ENCODE measurements around the gene NEDD4L.

Gene NEDD4L

DNA sequence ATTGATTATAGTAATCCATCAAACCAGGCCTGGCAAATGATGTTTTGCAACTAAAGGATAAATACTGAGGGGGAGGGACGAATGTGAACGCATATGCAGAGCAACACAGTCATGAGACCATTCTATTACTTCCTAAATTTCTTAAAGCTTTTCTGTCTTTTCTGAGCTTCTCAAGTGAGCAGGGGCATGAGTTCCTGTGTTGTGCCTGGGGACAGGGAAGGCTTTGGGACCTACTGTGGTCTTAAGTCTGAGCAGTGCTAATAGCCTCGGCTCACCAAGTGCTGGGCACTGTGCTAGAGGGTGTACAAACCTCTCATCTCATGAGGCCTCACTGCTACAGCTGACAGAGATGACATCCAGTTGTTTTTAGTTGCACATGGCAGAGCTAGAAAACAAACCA is 182.4 kb downstream of the NEDD4L start:
- CTCF ChIA-PET, result interaction anchor here (1.0 to 1.5 kb wide), 3 partner anchors 8 to 48 kb away, joined by 3 to 4 read pairs (median 3); no protein-coding TSS in a partner anchor

GRCh38 chr18:58227361-58227930 is 183.4 kb downstream of the NEDD4L start:
- H3K4me3 ChIP-seq (ENCODE audit: low read depth, low read length), result no peak overlapping the region
- TF ChIP-seq CTCF (IDR thresholded peaks at IDR 0.05; ENCODE audit: insufficient read depth, low read length, missing control alignments), result no peak
- CTCF ChIA-PET, result interaction anchor here (1.4 kb wide), 1 partner anchor 49 kb away, joined by 3 read pairs; no protein-coding TSS in a partner anchor
- POLR2A ChIA-PET, result no interaction called here
- DNase-seq (ENCODE audit: low read depth, low spot score), result no peak

More for the DNA sequence above, 182.4 kb downstream of the NEDD4L start:
- no peak overlapping the region for H3K4me3 ChIP-seq (ENCODE audit: low read depth, low read length)
- no peak for DNase-seq (ENCODE audit: low read depth, low spot score)
- no peak for TF ChIP-seq CTCF (IDR thresholded peaks at IDR 0.05; ENCODE audit: insufficient read depth, low read length, missing control alignments)
- POLR2A ChIA-PET, result no interaction called here

GRCh38 chr18:58228176-58228575 is 184.2 kb downstream of the NEDD4L start:
- no peak overlapping the region for H3K4me3 ChIP-seq (ENCODE audit: low read depth, low read length)
- no peak for DNase-seq (ENCODE audit: low read depth, low spot score)
- CTCF ChIA-PET, result interaction anchor here (1.4 to 1.7 kb wide), 2 partner anchors 12 to 14 kb away, joined by 4 to 6 read pairs; no protein-coding TSS in a partner anchor
- POLR2A ChIA-PET, result no interaction called here
- no peak for TF ChIP-seq CTCF (IDR thresholded peaks at IDR 0.05; ENCODE audit: insufficient read depth, low read length, missing control alignments)

- TF ChIP-seq CTCF (IDR thresholded peaks at IDR 0.05; ENCODE audit: insufficient read depth, low read length, missing control alignments), result no peak
- POLR2A ChIA-PET, result no interaction called here
- DNase-seq (ENCODE audit: low read depth, low spot score), result no peak
- no peak overlapping the region for H3K4me3 ChIP-seq (ENCODE audit: low read depth, low read length)
- CTCF ChIA-PET, result interaction anchor here (1.1 to 1.7 kb wide), 3 partner anchors 11 to 43 kb away, joined by 3 to 6 read pairs (median 4); no protein-coding TSS in a partner anchor
These were observed 184.7 kb downstream of the NEDD4L start for GRCh38 chr18:58228762-58229161.

- DNase-seq (ENCODE audit: low read depth, low spot score), result no peak
- ChIA-PET CTCF (interaction anchor here (1.1 to 1.7 kb wide), 3 partner anchors 11 to 44 kb away, joined by 3 to 6 read pairs (median 4); no protein-coding TSS in a partner anchor), POLR2A (no interaction called here)
- H3K4me3 ChIP-seq (ENCODE audit: low read depth, low read length), result no peak overlapping the region
- TF ChIP-seq CTCF (IDR thresholded peaks at IDR 0.05; ENCODE audit: insufficient read depth, low read length, missing control alignments), result no peak
These were observed 185.1 kb downstream of the NEDD4L start for GRCh38 chr18:58229162-58229561.

DNA sequence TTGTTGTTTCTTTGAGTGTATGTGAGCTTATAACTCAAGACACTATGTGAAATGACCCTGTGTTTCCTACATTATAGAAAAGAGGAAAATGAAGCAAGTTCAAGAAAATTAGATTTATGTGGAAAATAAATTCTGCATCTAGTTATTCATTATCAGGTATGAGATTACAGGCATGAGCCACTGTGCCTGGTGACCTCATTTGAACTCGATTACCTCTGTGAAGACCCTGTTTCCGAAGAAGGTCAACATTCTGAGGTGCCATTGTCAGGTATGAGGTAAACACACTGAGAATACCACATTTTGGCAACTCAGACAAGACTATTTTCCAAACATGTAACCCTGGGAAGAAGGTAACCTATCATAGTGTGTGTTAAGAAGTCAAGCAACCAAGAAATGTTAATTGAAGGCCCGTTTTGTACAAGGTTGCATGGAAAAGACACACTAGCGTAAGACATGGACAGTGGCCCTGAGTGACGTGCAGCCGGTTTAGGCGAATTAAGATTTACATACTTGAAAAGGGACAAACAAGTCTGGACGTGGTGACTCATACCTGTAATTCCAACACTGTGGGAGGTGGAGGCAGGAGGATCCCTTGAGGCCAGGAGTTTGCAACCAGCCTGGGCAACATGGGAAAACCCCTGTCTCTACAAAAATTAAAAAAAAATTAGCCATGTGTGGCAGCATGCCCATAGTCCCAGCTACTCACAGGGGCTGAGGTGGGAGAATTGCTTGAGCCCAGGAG is 186.6 kb downstream of the NEDD4L start:
- no peak overlapping the region for H3K4me3 ChIP-seq (ENCODE audit: low read depth, low read length)
- no peak for DNase-seq (ENCODE audit: low read depth, low spot score)
- ChIA-PET POLR2A (no interaction called here), CTCF (interaction anchor here (0.6 kb wide), 1 partner anchor 184 kb away, joined by 3 read pairs; no protein-coding TSS in a partner anchor)
- TF ChIP-seq CTCF (IDR thresholded peaks at IDR 0.05; ENCODE audit: insufficient read depth, low read length, missing control alignments), result no peak

Measured in AG04449 (cell line).